ENCODE measurements around the gene RABEPK.
"Not testable (repeated sequence)": the region's sequence is repeated elsewhere in the genome, so short reads cannot be mapped to it uniquely, and the experiment has no call there.

The RABEPK gene

DNA sequence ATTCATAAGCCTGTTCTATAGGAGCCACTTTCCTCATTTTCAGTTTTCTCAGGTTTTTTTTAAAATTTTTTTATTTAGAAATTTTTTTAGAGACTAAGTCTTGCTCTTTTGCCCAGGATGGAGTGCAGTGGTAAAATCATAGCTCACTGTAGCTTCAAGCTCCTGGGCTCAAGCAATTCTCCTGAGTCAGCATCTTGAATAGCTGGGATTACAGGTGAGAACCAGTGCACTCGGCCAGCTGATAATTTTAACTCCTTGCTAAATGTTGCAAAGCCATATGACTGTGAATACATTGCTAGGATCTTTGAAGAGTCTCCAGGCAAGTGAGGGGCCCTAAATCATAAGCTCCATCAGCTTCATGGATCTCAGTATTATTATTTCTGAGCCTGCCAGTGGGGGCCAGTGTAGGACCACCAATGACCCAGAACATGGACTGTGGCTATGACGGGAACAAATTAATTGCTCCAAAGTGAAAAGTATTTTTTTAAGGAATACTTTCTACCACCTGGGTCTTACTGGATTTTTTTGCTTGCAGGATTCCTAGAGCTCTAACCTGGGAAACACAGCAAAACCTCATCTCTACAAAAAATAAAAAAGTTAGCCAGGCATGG is 55.5 kb downstream of the RABEPK start:
- no peak for TF ChIP-seq GATA1 (IDR thresholded peaks at IDR 0.05; ENCODE audit: low read depth, low read length)
- TF ChIP-seq POLR2A (IDR thresholded peaks at IDR 0.05; ENCODE audit: low read length): no peak
- DNase-seq: peak; percentile 55 to 74

- TF ChIP-seq POLR2A (IDR thresholded peaks at IDR 0.05; ENCODE audit: low read length): no peak
- TF ChIP-seq GATA1 (IDR thresholded peaks at IDR 0.05; ENCODE audit: low read depth, low read length): no peak
- no peak for DNase-seq
These were observed 57.9 kb downstream of the RABEPK start for GRCh38 chr9:125258160-125258785.

DNA sequence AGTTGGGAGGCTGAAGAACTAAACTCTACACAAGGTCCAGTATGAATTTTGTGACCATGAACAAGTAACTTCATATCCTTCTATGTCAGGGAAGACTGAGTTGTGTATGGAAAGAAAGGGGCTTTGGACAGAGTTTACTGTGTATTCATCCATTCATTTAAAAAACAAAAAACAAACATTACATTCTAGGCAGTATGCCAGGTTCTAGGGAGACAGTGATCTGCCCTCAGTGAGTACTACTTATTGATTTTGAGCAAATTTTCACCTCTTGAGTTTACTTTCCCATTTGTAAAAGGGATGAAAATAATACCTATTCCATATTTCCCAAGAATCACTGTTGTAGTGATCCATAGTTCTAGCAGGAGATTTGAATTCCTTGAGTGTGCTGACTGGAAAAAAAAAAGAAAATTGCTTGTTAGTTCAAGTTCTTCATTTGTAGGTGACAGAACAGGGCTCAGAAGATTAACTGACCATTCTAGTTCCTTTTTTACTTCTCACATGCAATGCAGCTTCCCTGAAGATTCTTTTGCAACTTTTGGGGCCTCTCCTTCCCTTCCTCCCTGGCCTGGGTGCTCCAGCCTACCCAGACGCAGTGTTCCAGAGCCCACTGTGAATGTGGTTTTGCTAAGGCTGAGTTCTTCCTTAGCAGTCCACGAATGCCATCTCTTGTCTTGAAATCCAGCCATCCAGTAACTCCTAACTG is 58.6 kb downstream of the RABEPK start:
- DNase-seq: no peak
- no peak for TF ChIP-seq POLR2A (IDR thresholded peaks at IDR 0.05; ENCODE audit: low read length)
- TF ChIP-seq GATA1 (IDR thresholded peaks at IDR 0.05; ENCODE audit: low read depth, low read length): no peak

DNA sequence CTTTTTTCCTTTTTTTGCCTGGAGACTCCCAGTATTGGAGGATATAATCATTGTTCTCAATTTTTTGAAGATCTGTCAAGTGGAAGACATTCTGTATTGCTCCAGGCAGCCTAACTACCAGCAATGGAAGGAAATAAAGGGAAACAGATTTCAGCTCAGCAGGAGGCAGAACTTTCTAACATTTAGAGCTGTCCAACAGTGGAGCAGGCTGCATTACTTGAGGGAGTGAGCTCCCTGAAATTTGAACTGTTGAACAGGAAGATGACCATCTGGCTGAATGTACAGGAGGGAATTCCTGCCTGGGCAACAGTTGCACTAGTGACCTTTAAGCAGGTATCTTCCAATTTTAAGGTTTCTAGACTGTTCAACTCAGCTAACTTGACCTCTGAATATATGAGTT is 60.2 kb downstream of the RABEPK start:
- TF ChIP-seq GATA1 (IDR thresholded peaks at IDR 0.05; ENCODE audit: low read depth, low read length): no peak
- no peak for TF ChIP-seq POLR2A (IDR thresholded peaks at IDR 0.05; ENCODE audit: low read length)
- no peak for DNase-seq

DNA sequence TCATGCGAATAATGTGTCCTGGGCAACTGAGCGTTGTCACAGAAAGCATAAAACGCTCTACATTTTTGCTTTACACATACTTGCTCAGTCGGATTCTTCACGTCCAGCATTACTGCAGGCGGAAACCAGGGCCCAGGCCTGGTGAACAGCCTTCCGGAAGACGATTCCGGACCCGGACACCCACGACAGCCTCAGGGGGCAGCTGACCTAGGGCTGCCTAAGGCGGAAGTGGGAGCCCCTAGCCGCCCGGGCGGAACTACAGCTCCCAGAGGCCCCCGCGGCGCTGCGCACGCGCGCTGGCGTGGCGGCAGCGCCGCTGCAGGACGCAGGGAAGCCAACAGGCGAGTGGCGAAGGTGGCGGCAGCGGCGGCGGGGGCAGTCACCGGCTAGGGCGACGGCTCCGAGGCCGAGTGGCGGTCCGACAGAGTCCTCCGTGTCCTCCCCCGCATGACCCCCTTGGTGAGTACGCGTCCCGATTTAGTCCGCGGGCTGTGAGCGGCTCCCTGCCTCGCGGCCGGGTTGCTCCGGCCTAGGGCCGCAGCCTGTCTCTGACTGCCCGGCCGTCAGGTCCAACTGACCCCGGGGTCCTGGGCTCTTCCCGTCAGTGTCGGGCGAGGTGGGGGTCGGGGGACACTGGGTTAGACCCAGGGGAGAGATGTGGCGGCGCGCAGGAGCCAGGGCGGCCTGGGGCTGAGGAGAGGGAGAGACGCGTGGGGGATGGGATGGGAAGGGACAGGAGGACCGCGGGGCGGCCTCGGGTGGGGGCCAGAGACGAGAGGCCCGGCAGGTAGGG is 61.4 kb downstream of the RABEPK start, which contains the start of gene GAPVD1:
Gene GAPVD1, plus strand, starts transcription at position 326 of the 793 bp plus-strand sequence. CDS start 37,096 bp downstream, outside the sequence.
- TF ChIP-seq POLR2A (IDR thresholded peaks at IDR 0.05; ENCODE audit: low read length) (peak; percentile 79), GATA1 (IDR thresholded peaks at IDR 0.05; ENCODE audit: low read depth, low read length) (no peak)
- peak; percentile 95 for DNase-seq

DNA sequence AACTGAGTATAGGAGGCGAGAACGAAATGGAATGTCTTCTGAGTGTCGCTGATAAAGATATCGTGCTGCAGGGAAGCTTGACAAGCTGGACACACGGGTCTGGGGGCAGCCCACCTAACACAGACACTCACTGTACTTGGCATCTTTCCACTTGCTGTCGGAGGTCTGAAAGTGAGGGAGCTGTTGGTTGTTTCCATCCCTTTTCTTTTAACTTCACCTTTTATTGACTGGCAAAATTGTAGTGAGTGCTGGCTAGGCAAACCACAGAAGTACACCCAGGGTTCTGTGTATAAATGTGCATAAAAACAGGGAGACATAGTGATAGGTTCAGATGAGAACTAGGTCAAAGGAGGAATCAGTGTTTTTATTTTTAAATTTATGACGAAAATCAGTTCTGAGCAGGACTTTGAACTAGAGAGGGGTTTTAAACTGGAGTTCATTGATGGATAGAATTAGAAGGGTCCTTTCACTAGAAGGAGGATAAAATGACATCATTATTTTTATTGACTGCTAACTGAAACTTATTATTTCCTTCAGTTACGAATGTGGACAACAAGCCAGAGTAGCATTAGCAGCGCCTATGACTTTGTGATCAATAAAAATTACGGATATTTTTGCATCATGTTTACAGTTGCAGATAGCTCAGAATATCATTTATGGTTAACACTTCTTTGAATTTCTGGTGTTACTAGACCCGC is 62.1 kb downstream of the RABEPK start:
- peak; percentile 85 for DNase-seq
- TF ChIP-seq POLR2A (IDR thresholded peaks at IDR 0.05; ENCODE audit: low read length) (no peak), GATA1 (IDR thresholded peaks at IDR 0.05; ENCODE audit: low read depth, low read length) (no peak)

DNA sequence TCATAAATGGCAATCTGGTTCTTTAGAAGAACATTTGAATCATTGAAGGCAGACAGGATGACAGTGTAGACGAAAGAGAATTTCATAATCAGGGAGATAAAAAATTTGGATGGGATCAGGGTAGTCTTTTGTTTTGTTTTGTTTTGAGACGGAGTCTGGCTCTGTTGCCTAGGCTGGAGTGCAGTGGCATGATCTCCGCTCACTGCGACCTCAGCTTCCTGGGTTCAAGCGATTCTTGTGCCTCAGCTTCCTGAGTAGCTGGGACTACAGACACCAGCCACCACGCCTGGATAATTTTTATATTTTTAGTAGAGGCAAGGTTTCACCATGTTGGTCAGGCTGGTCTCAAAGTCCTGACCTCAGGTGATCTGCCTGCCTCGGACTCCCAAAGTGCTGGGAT is 63.7 kb downstream of the RABEPK start:
- not testable (repeated sequence) for DNase-seq

- DNase-seq: no peak
- TF ChIP-seq POLR2A (IDR thresholded peaks at IDR 0.05; ENCODE audit: low read length) (no peak), GATA1 (IDR thresholded peaks at IDR 0.05; ENCODE audit: low read depth, low read length) (no peak)
These were observed 68.2 kb downstream of the RABEPK start for GRCh38 chr9:125268394-125269013.

DNA sequence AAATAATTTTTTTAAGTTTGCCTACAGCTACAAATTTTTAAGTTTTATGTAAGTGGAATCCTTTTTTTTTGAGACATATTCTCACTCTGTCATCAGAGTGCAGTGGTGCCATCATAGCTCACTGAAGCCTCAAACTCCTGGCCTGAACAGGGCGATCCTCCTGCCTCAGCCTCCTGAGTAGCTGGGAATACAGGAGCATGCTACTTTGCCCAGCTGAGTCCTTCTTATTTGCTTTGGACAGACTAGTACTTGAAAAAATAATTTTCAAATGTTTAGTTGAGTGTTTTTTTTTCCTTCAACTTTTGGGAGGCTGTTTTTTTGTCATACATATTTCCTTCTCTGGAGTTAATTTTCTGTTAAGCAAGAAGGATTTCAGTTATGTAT is 68.7 kb downstream of the RABEPK start:
- no peak for DNase-seq
- no peak for TF ChIP-seq GATA1 (IDR thresholded peaks at IDR 0.05; ENCODE audit: low read depth, low read length)

DNA sequence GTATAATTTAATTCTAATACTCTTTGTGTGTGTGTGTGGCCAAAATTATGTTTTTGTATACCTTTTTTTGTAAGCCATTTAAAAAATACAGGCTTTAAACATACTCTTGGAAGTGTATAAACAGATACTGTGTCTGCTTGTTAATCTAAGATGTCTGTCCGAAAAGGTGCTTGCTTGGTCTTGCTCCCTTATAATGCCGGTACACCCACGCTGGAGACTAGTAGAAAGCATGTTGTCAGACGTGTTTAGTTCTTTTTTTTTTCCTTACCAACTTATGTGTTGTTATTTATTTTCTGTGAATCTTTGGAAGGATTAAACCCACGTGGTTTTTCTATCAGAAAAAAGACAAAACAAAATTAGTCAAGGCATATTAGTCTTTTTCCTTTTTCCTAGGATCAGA is 70.7 kb downstream of the RABEPK start:
- TF ChIP-seq POLR2A (IDR thresholded peaks at IDR 0.05; ENCODE audit: low read length): no peak
- no peak for TF ChIP-seq GATA1 (IDR thresholded peaks at IDR 0.05; ENCODE audit: low read depth, low read length)
- no peak for DNase-seq

DNA sequence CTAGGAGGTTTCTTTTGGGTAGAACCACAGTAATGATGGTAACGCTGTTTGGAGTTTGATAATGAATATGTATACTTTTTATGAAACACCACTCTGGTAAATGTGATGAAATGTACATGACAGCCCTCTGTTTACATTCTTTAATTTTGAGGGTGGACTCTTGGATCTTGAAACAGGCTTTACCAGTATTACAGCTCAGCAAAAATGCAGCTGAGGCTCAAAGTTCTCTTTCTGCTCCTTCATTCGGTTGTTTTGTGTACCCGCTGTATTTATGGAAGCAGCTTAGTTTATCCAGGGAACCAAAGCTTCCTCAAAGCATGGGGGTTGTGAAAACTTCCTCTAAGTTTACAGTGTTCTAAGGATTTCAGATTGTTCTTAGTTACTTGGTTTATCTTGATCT is 72.4 kb downstream of the RABEPK start:
- peak in 1 of 2 experiments; percentile 61 for DNase-seq
- no peak for TF ChIP-seq POLR2A (IDR thresholded peaks at IDR 0.05; ENCODE audit: low read length)
- TF ChIP-seq GATA1 (IDR thresholded peaks at IDR 0.05; ENCODE audit: low read depth, low read length): no peak

- TF ChIP-seq GATA1 (IDR thresholded peaks at IDR 0.05; ENCODE audit: low read depth, low read length) (no peak), POLR2A (IDR thresholded peaks at IDR 0.05; ENCODE audit: low read length) (no peak)
- DNase-seq: no peak
These were observed 76.4 kb downstream of the RABEPK start for GRCh38 chr9:125276771-125277170.

- DNase-seq: no peak
- no peak for TF ChIP-seq POLR2A (IDR thresholded peaks at IDR 0.05; ENCODE audit: low read length)
- TF ChIP-seq GATA1 (IDR thresholded peaks at IDR 0.05; ENCODE audit: low read depth, low read length): no peak
These were observed 77.1 kb downstream of the RABEPK start for GRCh38 chr9:125277411-125277810.

Data from erythroblast (primary cell).